ENCODE measurements around the gene SGPP2.
A peak's percentile ranks its signal among the peaks of the same experiment; 100 is the strongest.

The SGPP2 gene

GRCh38 chr2:222424276-222424728, at the start of gene SGPP2:
Gene SGPP2 (plus strand): TSS chr2:222424543. CDS start chr2:222424603, 60 bp downstream.
- Histone ChIP-seq H3K27me3 (ENCODE audit: control insufficient read depth, insufficient read depth, low read length) (peaks cover 81% of the 10 kb centered on the region), H3K9ac (ENCODE audit: low read length) (no peak within 1 kb of the TSS), H3K4me3 (ENCODE audit: low read length) (peak within 1 kb of the TSS; percentile 75), H3K4me1 (ENCODE audit: control insufficient read depth, low read depth, low read length) (peaks cover 14% of the 10 kb centered on the region), H3K36me3 (ENCODE audit: control insufficient read depth, low read depth, low read length) (no peaks in the 10 kb centered on the region), H3K27ac (ENCODE audit: low read length) (no peak within 1 kb of the TSS), H3K9me3 (ENCODE audit: control insufficient read depth, low read depth, low read length) (no peaks in the 10 kb centered on the region)

GRCh38 chr2:222375798-222376197, 48.5 kb upstream of the SGPP2 start:
- H3K9ac ChIP-seq (ENCODE audit: low read length) = no peak overlapping the region
- H3K27ac ChIP-seq (ENCODE audit: low read length) = no peak overlapping the region
- no peaks in the 10 kb centered on the region for H3K27me3 ChIP-seq (ENCODE audit: control insufficient read depth, insufficient read depth, low read length)
- H3K9me3 ChIP-seq (ENCODE audit: control insufficient read depth, low read depth, low read length) = no peaks in the 10 kb centered on the region
- H3K4me1 ChIP-seq (ENCODE audit: control insufficient read depth, low read depth, low read length) = no peaks in the 10 kb centered on the region
- no peaks in the 10 kb centered on the region for H3K36me3 ChIP-seq (ENCODE audit: control insufficient read depth, low read depth, low read length)
- H3K4me3 ChIP-seq (ENCODE audit: low read length) = no peak overlapping the region

- H3K4me1 ChIP-seq (ENCODE audit: control insufficient read depth, low read depth, low read length) = no peaks in the 10 kb centered on the region
- H3K4me3 ChIP-seq (ENCODE audit: low read length) = no peak overlapping the region
- no peaks in the 10 kb centered on the region for H3K9me3 ChIP-seq (ENCODE audit: control insufficient read depth, low read depth, low read length)
- H3K27ac ChIP-seq (ENCODE audit: low read length) = no peak overlapping the region
- no peak overlapping the region for H3K9ac ChIP-seq (ENCODE audit: low read length)
- H3K36me3 ChIP-seq (ENCODE audit: control insufficient read depth, low read depth, low read length) = no peaks in the 10 kb centered on the region
- H3K27me3 ChIP-seq (ENCODE audit: control insufficient read depth, insufficient read depth, low read length) = no peaks in the 10 kb centered on the region
These were observed 43.9 kb upstream of the SGPP2 start for GRCh38 chr2:222380456-222380855.

GRCh38 chr2:222381566-222381965, 42.8 kb upstream of the SGPP2 start:
- Histone ChIP-seq H3K27me3 (ENCODE audit: control insufficient read depth, insufficient read depth, low read length) (no peaks in the 10 kb centered on the region), H3K27ac (ENCODE audit: low read length) (no peak overlapping the region), H3K36me3 (ENCODE audit: control insufficient read depth, low read depth, low read length) (no peaks in the 10 kb centered on the region), H3K9ac (ENCODE audit: low read length) (no peak overlapping the region), H3K4me3 (ENCODE audit: low read length) (no peak overlapping the region), H3K9me3 (ENCODE audit: control insufficient read depth, low read depth, low read length) (no peaks in the 10 kb centered on the region), H3K4me1 (ENCODE audit: control insufficient read depth, low read depth, low read length) (no peaks in the 10 kb centered on the region)

- no peaks in the 10 kb centered on the region for H3K36me3 ChIP-seq (ENCODE audit: control insufficient read depth, low read depth, low read length)
- no peak overlapping the region for H3K9ac ChIP-seq (ENCODE audit: low read length)
- H3K9me3 ChIP-seq (ENCODE audit: control insufficient read depth, low read depth, low read length) = no peaks in the 10 kb centered on the region
- H3K4me3 ChIP-seq (ENCODE audit: low read length) = no peak overlapping the region
- H3K4me1 ChIP-seq (ENCODE audit: control insufficient read depth, low read depth, low read length) = no peaks in the 10 kb centered on the region
- H3K27ac ChIP-seq (ENCODE audit: low read length) = no peak overlapping the region
- no peaks in the 10 kb centered on the region for H3K27me3 ChIP-seq (ENCODE audit: control insufficient read depth, insufficient read depth, low read length)
These were observed 41.1 kb upstream of the SGPP2 start for GRCh38 chr2:222383255-222383654.

GRCh38 chr2:222391743-222392285, 32.5 kb upstream of the SGPP2 start:
- Histone ChIP-seq H3K9me3 (ENCODE audit: control insufficient read depth, low read depth, low read length) (no peaks in the 10 kb centered on the region), H3K4me1 (ENCODE audit: control insufficient read depth, low read depth, low read length) (peaks cover 21% of the 10 kb centered on the region), H3K9ac (ENCODE audit: low read length) (no peak overlapping the region), H3K4me3 (ENCODE audit: low read length) (no peak overlapping the region), H3K27ac (ENCODE audit: low read length) (no peak overlapping the region), H3K36me3 (ENCODE audit: control insufficient read depth, low read depth, low read length) (no peaks in the 10 kb centered on the region), H3K27me3 (ENCODE audit: control insufficient read depth, insufficient read depth, low read length) (no peaks in the 10 kb centered on the region)

GRCh38 chr2:222393733-222394267, 30.5 kb upstream of the SGPP2 start:
- Histone ChIP-seq H3K27me3 (ENCODE audit: control insufficient read depth, insufficient read depth, low read length) (no peaks in the 10 kb centered on the region), H3K9me3 (ENCODE audit: control insufficient read depth, low read depth, low read length) (no peaks in the 10 kb centered on the region), H3K4me3 (ENCODE audit: low read length) (no peak overlapping the region), H3K36me3 (ENCODE audit: control insufficient read depth, low read depth, low read length) (no peaks in the 10 kb centered on the region), H3K9ac (ENCODE audit: low read length) (no peak overlapping the region), H3K27ac (ENCODE audit: low read length) (no peak overlapping the region), H3K4me1 (ENCODE audit: control insufficient read depth, low read depth, low read length) (peaks cover 21% of the 10 kb centered on the region)

- peaks cover 13% of the 10 kb centered on the region for H3K4me1 ChIP-seq (ENCODE audit: control insufficient read depth, low read depth, low read length)
- H3K27ac ChIP-seq (ENCODE audit: low read length) = no peak overlapping the region
- H3K4me3 ChIP-seq (ENCODE audit: low read length) = no peak overlapping the region
- no peaks in the 10 kb centered on the region for H3K36me3 ChIP-seq (ENCODE audit: control insufficient read depth, low read depth, low read length)
- no peak overlapping the region for H3K9ac ChIP-seq (ENCODE audit: low read length)
- no peaks in the 10 kb centered on the region for H3K27me3 ChIP-seq (ENCODE audit: control insufficient read depth, insufficient read depth, low read length)
- no peaks in the 10 kb centered on the region for H3K9me3 ChIP-seq (ENCODE audit: control insufficient read depth, low read depth, low read length)
These were observed 25.9 kb upstream of the SGPP2 start for GRCh38 chr2:222398446-222398885.

GRCh38 chr2:222399038-222399783, 25.1 kb upstream of the SGPP2 start:
- Histone ChIP-seq H3K4me1 (ENCODE audit: control insufficient read depth, low read depth, low read length) (peaks cover 6% of the 10 kb centered on the region), H3K27me3 (ENCODE audit: control insufficient read depth, insufficient read depth, low read length) (no peaks in the 10 kb centered on the region), H3K27ac (ENCODE audit: low read length) (no peak overlapping the region), H3K9ac (ENCODE audit: low read length) (no peak overlapping the region), H3K9me3 (ENCODE audit: control insufficient read depth, low read depth, low read length) (no peaks in the 10 kb centered on the region), H3K4me3 (ENCODE audit: low read length) (no peak overlapping the region), H3K36me3 (ENCODE audit: control insufficient read depth, low read depth, low read length) (no peaks in the 10 kb centered on the region)

- Histone ChIP-seq H3K9me3 (ENCODE audit: control insufficient read depth, low read depth, low read length) (no peaks in the 10 kb centered on the region), H3K27ac (ENCODE audit: low read length) (no peak overlapping the region), H3K27me3 (ENCODE audit: control insufficient read depth, insufficient read depth, low read length) (no peaks in the 10 kb centered on the region), H3K4me3 (ENCODE audit: low read length) (no peak overlapping the region), H3K36me3 (ENCODE audit: control insufficient read depth, low read depth, low read length) (no peaks in the 10 kb centered on the region), H3K9ac (ENCODE audit: low read length) (no peak overlapping the region), H3K4me1 (ENCODE audit: control insufficient read depth, low read depth, low read length) (no peaks in the 10 kb centered on the region)
These were observed 20.0 kb upstream of the SGPP2 start for GRCh38 chr2:222404151-222404905.

GRCh38 chr2:222408684-222409083, 15.7 kb upstream of the SGPP2 start:
- Histone ChIP-seq H3K27ac (ENCODE audit: low read length) (no peak overlapping the region), H3K9me3 (ENCODE audit: control insufficient read depth, low read depth, low read length) (peaks cover 9% of the 10 kb centered on the region)

More at GRCh38 chr2:222408684-222409083, 15.7 kb upstream of the SGPP2 start:
- no peak overlapping the region for H3K4me3 ChIP-seq (ENCODE audit: low read length)
- H3K4me1 ChIP-seq (ENCODE audit: control insufficient read depth, low read depth, low read length) = peaks cover 3% of the 10 kb centered on the region
- no peak overlapping the region for H3K9ac ChIP-seq (ENCODE audit: low read length)
- H3K27me3 ChIP-seq (ENCODE audit: control insufficient read depth, insufficient read depth, low read length) = no peaks in the 10 kb centered on the region
- H3K36me3 ChIP-seq (ENCODE audit: control insufficient read depth, low read depth, low read length) = no peaks in the 10 kb centered on the region
